ENCODE measurements around the gene ANAPC1. TPM values are rescaled to one million over a fixed set of nuclear protein-coding genes. Genes with fewer than 3 reads are reported as not detected.
"Not testable (repeated sequence)": the region's sequence is repeated elsewhere in the genome, so short reads cannot be mapped to it uniquely, and the experiment has no call there.

ANAPC1 gene
- total RNA-seq, 4 donors from 2014 or later = 20.5 to 61.0 (median 42.7) TPM

GRCh38 chr2:111850646-111851045, 33.3 kb downstream of the ANAPC1 start:
- H3K27me3 ChIP-seq; H3K27ac ChIP-seq; intact Hi-C loops (cut with DNase I); H3K4me3 ChIP-seq; H3K4me1 ChIP-seq; H3K9me3 ChIP-seq; DNase-seq: not testable (repeated sequence)
- TF ChIP-seq, protein P1, sequence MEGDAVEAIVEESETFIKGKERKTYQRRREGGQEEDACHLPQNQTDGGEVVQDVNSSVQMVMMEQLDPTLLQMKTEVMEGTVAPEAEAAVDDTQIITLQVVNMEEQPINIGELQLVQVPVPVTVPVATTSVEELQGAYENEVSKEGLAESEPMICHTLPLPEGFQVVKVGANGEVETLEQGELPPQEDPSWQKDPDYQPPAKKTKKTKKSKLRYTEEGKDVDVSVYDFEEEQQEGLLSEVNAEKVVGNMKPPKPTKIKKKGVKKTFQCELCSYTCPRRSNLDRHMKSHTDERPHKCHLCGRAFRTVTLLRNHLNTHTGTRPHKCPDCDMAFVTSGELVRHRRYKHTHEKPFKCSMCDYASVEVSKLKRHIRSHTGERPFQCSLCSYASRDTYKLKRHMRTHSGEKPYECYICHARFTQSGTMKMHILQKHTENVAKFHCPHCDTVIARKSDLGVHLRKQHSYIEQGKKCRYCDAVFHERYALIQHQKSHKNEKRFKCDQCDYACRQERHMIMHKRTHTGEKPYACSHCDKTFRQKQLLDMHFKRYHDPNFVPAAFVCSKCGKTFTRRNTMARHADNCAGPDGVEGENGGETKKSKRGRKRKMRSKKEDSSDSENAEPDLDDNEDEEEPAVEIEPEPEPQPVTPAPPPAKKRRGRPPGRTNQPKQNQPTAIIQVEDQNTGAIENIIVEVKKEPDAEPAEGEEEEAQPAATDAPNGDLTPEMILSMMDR (IDR thresholded peaks at IDR 0.05) = peak in 4 of 6 experiments; percentile 13 to 47 (median 26)
- WGBS, 2 donors = 13 to 15% methylated on average over 3 of the region's 4 CpGs
- peaks cover 0 to 70% (median 0%) of the 10 kb centered on the region in 3 donors for H3K36me3 ChIP-seq

DNA sequence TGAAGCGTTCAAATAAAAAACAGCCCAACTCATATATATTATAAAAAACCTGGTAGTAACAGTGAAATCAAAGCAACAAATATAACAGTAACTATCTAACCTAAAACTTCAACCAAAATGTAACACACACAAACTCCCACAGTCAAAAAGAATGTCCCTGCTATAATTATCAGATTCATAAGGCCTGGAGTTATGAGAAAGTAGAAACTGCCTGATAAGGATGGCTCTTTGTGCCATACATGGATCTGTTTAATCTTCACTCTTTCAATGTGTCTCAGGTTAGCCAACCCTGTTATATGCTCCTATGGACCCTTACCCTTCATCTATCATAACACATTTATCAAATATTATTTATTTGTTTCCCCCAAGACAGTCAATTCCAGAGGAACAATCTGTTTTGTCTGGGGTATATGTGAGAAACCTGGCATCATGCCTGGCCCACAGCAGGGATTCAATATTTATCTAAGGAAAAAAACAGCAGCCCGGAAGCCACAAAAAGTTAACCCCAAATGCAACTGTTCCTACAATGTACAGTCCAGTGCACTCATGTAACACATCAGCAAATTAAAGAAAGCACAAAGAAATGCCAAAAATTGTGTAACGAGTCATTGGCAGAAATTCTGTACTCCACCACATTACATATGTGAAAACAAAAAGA, 44.2 kb downstream of the ANAPC1 start:
- H3K4me3 ChIP-seq; intact Hi-C loops (cut with DNase I); H3K9me3 ChIP-seq; H3K27ac ChIP-seq; H3K4me1 ChIP-seq; H3K27me3 ChIP-seq; DNase-seq: not testable (repeated sequence)
- peaks cover 0 to 54% (median 0%) of the 10 kb centered on the region in 3 donors for H3K36me3 ChIP-seq
- 49 to 60% methylated on average over 2 of the region's 3 CpGs for WGBS, 2 donors

GRCh38 chr2:111838992-111839391, 45.0 kb downstream of the ANAPC1 start:
- WGBS, 2 donors = 77% methylated on average over 1 of the region's 1 CpG; no CpG with 5 or more reads in 1 of the 2 donors
- H3K9me3 ChIP-seq; H3K27ac ChIP-seq; DNase-seq; intact Hi-C loops (cut with DNase I); H3K4me3 ChIP-seq; H3K4me1 ChIP-seq; H3K27me3 ChIP-seq: not testable (repeated sequence)
- H3K36me3 ChIP-seq = peaks cover 0 to 58% (median 0%) of the 10 kb centered on the region in 3 donors

DNA sequence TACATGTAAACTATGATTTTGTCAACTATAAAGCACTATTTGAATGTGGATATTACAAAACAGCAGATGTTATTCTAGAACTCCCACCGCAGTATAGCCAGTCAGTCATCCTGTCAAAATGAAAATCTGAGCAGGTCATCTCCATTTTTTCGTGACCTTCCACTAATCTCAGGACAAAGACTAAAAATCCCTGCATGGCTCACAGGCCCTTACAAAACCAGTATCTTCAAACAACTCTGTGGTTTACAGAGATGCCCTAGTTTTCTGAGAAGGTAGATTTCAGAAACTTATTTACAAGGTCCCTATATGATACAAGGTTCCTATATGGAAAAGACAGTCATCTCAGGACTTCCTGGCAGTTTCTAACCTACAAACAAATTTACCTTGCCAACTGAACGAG, 49.8 kb downstream of the ANAPC1 start:
- H3K9me3 ChIP-seq; intact Hi-C loops (cut with DNase I): not testable (repeated sequence)
- 75 to 98% methylated on average over 2 to 3 of the region's 3 CpGs for WGBS, 2 donors

GRCh38 chr2:111830479-111830878, 53.5 kb downstream of the ANAPC1 start:
- H3K27ac ChIP-seq; H3K9me3 ChIP-seq; DNase-seq; intact Hi-C loops (cut with DNase I); H3K27me3 ChIP-seq; H3K4me3 ChIP-seq; H3K4me1 ChIP-seq: not testable (repeated sequence)
- peaks cover 0 to 73% (median 3%) of the 10 kb centered on the region in 3 donors for H3K36me3 ChIP-seq
- 83 to 100% methylated on average over 1 of the region's 1 CpG for WGBS, 2 donors

More for the DNA sequence above, 49.8 kb downstream of the ANAPC1 start:
- not testable (repeated sequence) for H3K4me1 ChIP-seq, H3K4me3 ChIP-seq, DNase-seq, H3K27ac ChIP-seq, H3K27me3 ChIP-seq
- peaks cover 0 to 60% (median 0%) of the 10 kb centered on the region in 3 donors for H3K36me3 ChIP-seq

DNA sequence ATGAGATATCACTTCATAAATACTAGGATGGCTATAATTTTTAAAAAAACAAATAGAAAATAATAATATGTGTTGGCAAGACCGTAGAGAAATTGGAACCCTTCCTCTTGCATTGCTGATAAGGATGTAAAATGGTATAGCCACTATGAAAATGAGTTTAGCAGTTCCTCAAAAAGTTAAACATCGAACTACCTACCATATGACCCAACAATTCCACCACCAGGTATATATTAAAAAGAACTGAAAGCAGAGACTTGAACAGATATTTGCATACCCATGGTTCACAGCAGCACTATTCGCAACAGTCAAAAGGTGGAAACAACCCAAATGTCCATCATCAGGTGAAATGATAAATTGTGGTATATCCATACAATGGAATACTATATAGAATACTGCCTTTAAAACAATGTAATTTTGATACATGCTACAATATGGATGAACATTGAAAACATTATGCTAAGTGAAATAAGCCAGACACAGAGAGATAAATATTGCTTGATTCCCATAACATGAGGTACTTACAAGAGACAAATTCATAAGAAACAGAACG, 55.7 kb downstream of the ANAPC1 start:
- WGBS, 2 donors = 70 to 83% methylated on average over 4 of the region's 4 CpGs
- DNase-seq; H3K4me1 ChIP-seq; H3K4me3 ChIP-seq; H3K27me3 ChIP-seq; intact Hi-C loops (cut with DNase I); H3K27ac ChIP-seq; H3K9me3 ChIP-seq: not testable (repeated sequence)
- peaks cover 0 to 75% (median 3%) of the 10 kb centered on the region in 3 donors for H3K36me3 ChIP-seq

GRCh38 chr2:111812970-111813622, 70.9 kb downstream of the ANAPC1 start:
- DNase-seq; intact Hi-C loops (cut with DNase I); H3K9me3 ChIP-seq; H3K4me1 ChIP-seq; H3K36me3 ChIP-seq; H3K27me3 ChIP-seq; H3K27ac ChIP-seq; H3K4me3 ChIP-seq: not testable (repeated sequence)
- no CpG with 5 or more reads among the region's 7 CpGs for WGBS, 2 donors
- TF ChIP-seq, protein P1 (IDR thresholded peaks at IDR 0.05) = peak in 3 of 6 experiments; percentile 15 to 52 (median 30)

DNA sequence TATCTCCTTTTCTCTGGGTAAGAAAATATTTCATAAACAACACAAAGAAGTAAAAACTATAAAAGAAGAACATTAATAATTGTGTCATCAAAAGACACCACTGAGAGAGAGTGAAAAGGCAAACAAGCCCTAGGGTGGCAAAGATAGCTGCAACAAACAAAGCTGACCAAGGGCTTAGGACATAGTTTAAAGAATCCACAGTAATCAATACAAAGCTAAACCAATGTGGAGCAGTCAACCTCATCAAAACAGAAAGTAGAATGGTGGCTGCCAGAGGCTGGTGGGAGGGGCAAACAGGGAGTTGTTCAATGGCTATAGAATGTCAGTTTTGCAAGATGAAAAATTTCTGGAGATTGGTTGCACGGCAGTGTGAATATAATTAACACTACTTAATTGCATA, 93.4 kb downstream of the ANAPC1 start:
- H3K27me3 ChIP-seq; H3K4me1 ChIP-seq; H3K4me3 ChIP-seq; H3K27ac ChIP-seq; DNase-seq; intact Hi-C loops (cut with DNase I); H3K9me3 ChIP-seq: not testable (repeated sequence)
- 92 to 100% methylated on average over 1 of the region's 1 CpG for WGBS, 2 donors
- peaks cover 0 to 23% (median 0%) of the 10 kb centered on the region in 3 donors for H3K36me3 ChIP-seq

- H3K27ac ChIP-seq; H3K4me1 ChIP-seq; H3K4me3 ChIP-seq; DNase-seq; H3K27me3 ChIP-seq; H3K9me3 ChIP-seq; intact Hi-C loops (cut with DNase I): not testable (repeated sequence)
- WGBS, 2 donors = 80 to 93% methylated on average over 2 to 3 of the region's 3 CpGs
- peaks cover 0 to 43% (median 0%) of the 10 kb centered on the region in 3 donors for H3K36me3 ChIP-seq
These were observed 99.9 kb downstream of the ANAPC1 start for GRCh38 chr2:111784081-111784480.

GRCh38 chr2:111782195-111782594, 101.8 kb downstream of the ANAPC1 start:
- H3K9me3 ChIP-seq; DNase-seq; H3K27me3 ChIP-seq; intact Hi-C loops (cut with DNase I); H3K27ac ChIP-seq; H3K4me3 ChIP-seq; H3K4me1 ChIP-seq: not testable (repeated sequence)
- peaks cover 0 to 43% (median 0%) of the 10 kb centered on the region in 3 donors for H3K36me3 ChIP-seq
- WGBS, 2 donors = 95 to 98% methylated on average over 2 to 5 of the region's 6 CpGs
